ENCODE measurements around the gene FOXO3. TPM values are rescaled to one million over a fixed set of nuclear protein-coding genes. Genes with fewer than 3 reads are reported as not detected.

Gene FOXO3
- total and polyA plus RNA-seq, 2 donors from 2014 or later = 9.4 to 76.1 TPM

DNA sequence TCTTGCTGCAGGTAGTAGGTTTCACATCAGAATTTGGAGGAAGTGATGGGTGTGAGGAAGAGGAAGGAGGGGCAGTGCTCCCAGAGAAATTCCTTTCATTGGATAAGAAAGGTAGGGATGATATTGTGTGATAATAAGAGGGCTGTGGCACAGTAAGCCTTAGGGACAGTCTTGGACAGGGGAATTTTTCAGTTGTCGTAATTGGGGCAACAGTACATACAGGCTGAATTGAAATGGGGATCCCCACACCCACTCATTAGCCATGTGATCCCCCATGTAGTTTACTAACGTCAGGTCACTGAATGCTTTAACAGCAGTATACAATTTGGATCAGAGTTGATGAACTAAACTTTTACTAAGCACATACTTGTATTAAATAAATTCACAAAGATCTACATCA, 79.4 kb downstream of the FOXO3 start:
- peaks cover 0 to 11% (median 10%) of the 10 kb centered on the region in 3 donors for H3K4me1 ChIP-seq (ENCODE audit: control insufficient read depth in 2 of 3, insufficient read depth in 2 of 3, low read depth in 1 of 3, low read length in 3 of 3)
- no peak overlapping the region for H3K4me3 ChIP-seq (ENCODE audit: low read length in 3 of 3)
- no peak for FAIRE-seq

GRCh38 chr6:108643184-108643583, 82.5 kb downstream of the FOXO3 start:
- Histone ChIP-seq H3K4me1 (ENCODE audit: control insufficient read depth in 2 of 3, insufficient read depth in 2 of 3, low read depth in 1 of 3, low read length in 3 of 3) (peaks cover 0 to 10% (median 6%) of the 10 kb centered on the region in 3 donors), H3K27me3 (ENCODE audit: control insufficient read depth, insufficient read depth, low read length) (no peaks in the 10 kb centered on the region), H3K4me3 (ENCODE audit: low read length in 3 of 3) (peak overlapping the region in 1 of 3 donors; percentile 9), H3K9me3 (ENCODE audit: control insufficient read depth in 2 of 3, insufficient read depth in 1 of 3, low read length in 3 of 3) (no peaks in the 10 kb centered on the region), H3K36me3 (ENCODE audit: control insufficient read depth in 2 of 3, insufficient read depth in 3 of 3, low read length in 3 of 3) (no peaks in the 10 kb centered on the region), H3K9ac (ENCODE audit: low read length in 3 of 3) (no peak overlapping the region), H3K27ac (ENCODE audit: low read depth in 2 of 2, low read length in 2 of 2) (no peak overlapping the region)
- intact Hi-C loops (cut with DNase I) = no loop called here
- FAIRE-seq (no peak), DNase-seq (no peak)
- TF ChIP-seq, protein P1, sequence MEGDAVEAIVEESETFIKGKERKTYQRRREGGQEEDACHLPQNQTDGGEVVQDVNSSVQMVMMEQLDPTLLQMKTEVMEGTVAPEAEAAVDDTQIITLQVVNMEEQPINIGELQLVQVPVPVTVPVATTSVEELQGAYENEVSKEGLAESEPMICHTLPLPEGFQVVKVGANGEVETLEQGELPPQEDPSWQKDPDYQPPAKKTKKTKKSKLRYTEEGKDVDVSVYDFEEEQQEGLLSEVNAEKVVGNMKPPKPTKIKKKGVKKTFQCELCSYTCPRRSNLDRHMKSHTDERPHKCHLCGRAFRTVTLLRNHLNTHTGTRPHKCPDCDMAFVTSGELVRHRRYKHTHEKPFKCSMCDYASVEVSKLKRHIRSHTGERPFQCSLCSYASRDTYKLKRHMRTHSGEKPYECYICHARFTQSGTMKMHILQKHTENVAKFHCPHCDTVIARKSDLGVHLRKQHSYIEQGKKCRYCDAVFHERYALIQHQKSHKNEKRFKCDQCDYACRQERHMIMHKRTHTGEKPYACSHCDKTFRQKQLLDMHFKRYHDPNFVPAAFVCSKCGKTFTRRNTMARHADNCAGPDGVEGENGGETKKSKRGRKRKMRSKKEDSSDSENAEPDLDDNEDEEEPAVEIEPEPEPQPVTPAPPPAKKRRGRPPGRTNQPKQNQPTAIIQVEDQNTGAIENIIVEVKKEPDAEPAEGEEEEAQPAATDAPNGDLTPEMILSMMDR (IDR thresholded peaks at IDR 0.05; ENCODE audit: borderline replicate concordance, extremely low read depth, insufficient read depth) = no peak

More for the DNA sequence above, 79.4 kb downstream of the FOXO3 start:
- Histone ChIP-seq H3K36me3 (ENCODE audit: control insufficient read depth in 2 of 3, insufficient read depth in 3 of 3, low read length in 3 of 3) (no peaks in the 10 kb centered on the region), H3K27me3 (ENCODE audit: control insufficient read depth, insufficient read depth, low read length) (no peaks in the 10 kb centered on the region), H3K27ac (ENCODE audit: low read depth in 2 of 2, low read length in 2 of 2) (no peak overlapping the region), H3K9ac (ENCODE audit: low read length in 3 of 3) (no peak overlapping the region), H3K9me3 (ENCODE audit: control insufficient read depth in 2 of 3, insufficient read depth in 1 of 3, low read length in 3 of 3) (no peaks in the 10 kb centered on the region)
- TF ChIP-seq, protein P1 (IDR thresholded peaks at IDR 0.05; ENCODE audit: borderline replicate concordance, extremely low read depth, insufficient read depth) = no peak
- no peak for DNase-seq
- intact Hi-C loops (cut with DNase I) = no loop called here

GRCh38 chr6:108644252-108644651, 83.5 kb downstream of the FOXO3 start:
- Histone ChIP-seq H3K9me3 (ENCODE audit: control insufficient read depth in 2 of 3, insufficient read depth in 1 of 3, low read length in 3 of 3) (no peaks in the 10 kb centered on the region), H3K4me1 (ENCODE audit: control insufficient read depth in 2 of 3, insufficient read depth in 2 of 3, low read depth in 1 of 3, low read length in 3 of 3) (peaks cover 0 to 12% (median 6%) of the 10 kb centered on the region in 3 donors), H3K36me3 (ENCODE audit: control insufficient read depth in 2 of 3, insufficient read depth in 3 of 3, low read length in 3 of 3) (no peaks in the 10 kb centered on the region), H3K27ac (ENCODE audit: low read depth in 2 of 2, low read length in 2 of 2) (no peak overlapping the region), H3K27me3 (ENCODE audit: control insufficient read depth, insufficient read depth, low read length) (no peaks in the 10 kb centered on the region), H3K4me3 (ENCODE audit: low read length in 3 of 3) (no peak overlapping the region), H3K9ac (ENCODE audit: low read length in 3 of 3) (no peak overlapping the region)
- no peak for DNase-seq
- intact Hi-C loops (cut with DNase I) = no loop called here
- TF ChIP-seq, protein P1 (IDR thresholded peaks at IDR 0.05; ENCODE audit: borderline replicate concordance, extremely low read depth, insufficient read depth) = no peak
- FAIRE-seq = no peak

DNA sequence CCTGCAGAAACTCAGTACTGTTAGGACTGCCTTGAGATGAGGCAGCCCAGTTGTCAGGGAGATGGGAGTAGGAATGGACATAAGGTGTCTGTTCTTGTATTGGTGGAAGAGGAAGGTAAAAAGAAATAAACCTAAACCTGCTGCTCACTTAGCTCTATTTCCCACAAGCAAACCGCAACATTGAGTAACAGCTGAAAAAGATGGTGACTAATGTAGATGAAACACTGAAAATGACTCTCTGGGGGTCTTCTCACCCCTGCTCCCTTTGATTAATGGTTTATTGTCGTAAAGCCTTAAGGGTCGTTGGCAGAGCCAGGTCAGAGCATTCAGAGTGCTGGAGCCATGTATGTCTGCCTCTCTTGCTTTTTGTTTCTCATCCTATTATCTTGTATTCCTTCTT, 87.5 kb downstream of the FOXO3 start:
- H3K9ac ChIP-seq (ENCODE audit: low read length in 3 of 3) = no peak overlapping the region
- H3K4me3 ChIP-seq (ENCODE audit: low read length in 3 of 3) = no peak overlapping the region
- intact Hi-C loops (cut with DNase I) = no loop called here
- FAIRE-seq (no peak), DNase-seq (no peak)
- H3K9me3 ChIP-seq (ENCODE audit: control insufficient read depth in 2 of 3, insufficient read depth in 1 of 3, low read length in 3 of 3) = no peaks in the 10 kb centered on the region
- TF ChIP-seq, protein P1 (IDR thresholded peaks at IDR 0.05; ENCODE audit: borderline replicate concordance, extremely low read depth, insufficient read depth) = no peak
- no peak overlapping the region for H3K27ac ChIP-seq (ENCODE audit: low read depth in 2 of 2, low read length in 2 of 2)
- peaks cover 8 to 16% (median 12%) of the 10 kb centered on the region in 3 donors for H3K4me1 ChIP-seq (ENCODE audit: control insufficient read depth in 2 of 3, insufficient read depth in 2 of 3, low read depth in 1 of 3, low read length in 3 of 3)
- no peaks in the 10 kb centered on the region for H3K27me3 ChIP-seq (ENCODE audit: control insufficient read depth, insufficient read depth, low read length)
- no peaks in the 10 kb centered on the region for H3K36me3 ChIP-seq (ENCODE audit: control insufficient read depth in 2 of 3, insufficient read depth in 3 of 3, low read length in 3 of 3)
